Keratinocyte (primary cell): ENCODE results near the gene CISTR. TPM values are rescaled to one million over a fixed set of nuclear protein-coding genes. Genes with fewer than 3 reads are reported as not detected.

ENCODE experiments used
- DNase-seq: peaks from one replicate; pipeline ENCODE4 v3.0.0-alpha.2; 2011; ENCODE audit warnings: low read depth, missing footprints, low spot score
- FAIRE-seq: peaks from 2 replicates; lab custom pipeline; 2011; peaks lifted over from hg19 to GRCh38; lab: Jason Lieb, UNC
- H2AFZ ChIP-seq: 2 replicates; pipeline ENCODE4 v1.6.0; 2012; ENCODE audit warnings: low read length, control low read depth, inconsistent platforms; ENCODE audit not compliant: control insufficient read depth
- H3K27ac ChIP-seq: 2 replicates; pipeline ENCODE4 v1.5.1; 2011; ENCODE audit warnings: low read length; ENCODE audit not compliant: control insufficient read depth, insufficient read depth
- H3K27me3 ChIP-seq: 3 replicates; pipeline ENCODE4 v1.6.0; 2011; ENCODE audit warnings: low read length; ENCODE audit not compliant: control insufficient read depth, insufficient read depth; ENCODE audit errors: extremely low read depth
- H3K36me3 ChIP-seq, 2 experiments: 2 replicates in 1 of 2; 3 replicates in 1 of 2; pipeline ENCODE4 v1.5.1; 2011; ENCODE audit warnings: low read length in 2 of 2, mild to moderate bottlenecking in 1 of 2; ENCODE audit not compliant: control insufficient read depth in 2 of 2, insufficient read depth in 2 of 2; ENCODE audit errors: extremely low read depth in 1 of 2
- H3K4me1 ChIP-seq: 3 replicates; pipeline ENCODE4 v1.5.1; 2011; ENCODE audit warnings: low read length; ENCODE audit not compliant: control insufficient read depth, insufficient read depth; ENCODE audit errors: extremely low read depth
- H3K4me2 ChIP-seq: 3 replicates; pipeline ENCODE4 v1.6.0; 2011; ENCODE audit warnings: low read depth, low read length; ENCODE audit not compliant: control insufficient read depth, insufficient read depth; ENCODE audit errors: extremely low read depth
- H3K4me3 ChIP-seq, 3 experiments: fragments of 200-600 bp in 1 of 3; sonication (generic) in 1 of 3; 2 replicates in 2 of 3; 3 replicates in 1 of 3; pipeline ENCODE4 v1.5.1; 2011 to 2016; ENCODE audit warnings: low read length in 3 of 3, mild to moderate bottlenecking in 3 of 3, control low read depth in 2 of 3, inconsistent platforms in 1 of 3, low read depth in 1 of 3, mixed read lengths in 1 of 3, mixed run types in 1 of 3, moderate library complexity in 1 of 3; ENCODE audit not compliant: control insufficient read depth in 2 of 3, insufficient read depth in 2 of 3; ENCODE audit errors: extremely low read depth in 1 of 3
- H3K79me2 ChIP-seq: 2 replicates; pipeline ENCODE4 v1.6.0; 2012; ENCODE audit warnings: low read length; ENCODE audit not compliant: control insufficient read depth, insufficient read depth
- H3K9ac ChIP-seq: 3 replicates; pipeline ENCODE4 v1.6.0; 2011; ENCODE audit warnings: low read length; ENCODE audit not compliant: control insufficient read depth, insufficient read depth; ENCODE audit errors: extremely low read depth
- H3K9me1 ChIP-seq: 3 replicates; pipeline ENCODE4 v1.6.0; 2011; ENCODE audit warnings: low read length; ENCODE audit not compliant: control insufficient read depth, insufficient read depth; ENCODE audit errors: extremely low read depth
- H3K9me3 ChIP-seq: 2 replicates; pipeline ENCODE4 v1.5.1; 2012; ENCODE audit warnings: low read depth, low read length; ENCODE audit not compliant: control insufficient read depth
- H4K20me1 ChIP-seq: 3 replicates; pipeline ENCODE4 v1.6.0; 2011; ENCODE audit warnings: low read length; ENCODE audit not compliant: control insufficient read depth, insufficient read depth; ENCODE audit errors: extremely low read depth
- EZH2 ChIP-seq: IDR thresholded peaks from one replicate; pipeline ENCODE4 v1.6.1; 2012; ENCODE audit warnings: inconsistent platforms, mild to moderate bottlenecking, low read length, moderate library complexity
- dilution Hi-C: fragments of 300-500 bp; cut with MboI; formaldehyde crosslinking; loops from one replicate; pipeline ENCODE4 v1.7.0; 2020; ENCODE audit warnings: low sequenced_read_pairs; ENCODE audit not compliant: extremely low pct_ligation_motif_present
- polyA plus RNA-seq, 5 experiments: library from polyadenylated mRNA; depleted of rRNA in 3 of 5; stranded (reverse) in 3 of 5; stranded (forward) in 1 of 5; unstranded in 1 of 5; fragments of >200 nt; gene quantifications; 1 replicate in 1 of 5; 2 replicates in 3 of 5; 3 replicates in 1 of 5; pipeline versions ENCODE4 v1.2.1 to v1.2.3, GENCODE V29; 2011 to 2012; ENCODE audit warnings: missing spikeins in 2 of 5, low read depth in 1 of 5, low replicate concordance in 1 of 5
- TF ChIP-seq, protein P1 (sequence below), 3 experiments: IDR thresholded peaks in 1 of 3; conservative IDR thresholded peaks in 1 of 3; optimal IDR thresholded peaks in 1 of 3; 2 replicates in 2 of 3; 3 replicates in 1 of 3; pipeline versions ENCODE3 to v1.5.1; 2011; ENCODE audit warnings: low read length in 3 of 3, mild to moderate bottlenecking in 3 of 3, moderate library complexity in 2 of 3, control low read depth in 1 of 3, inconsistent platforms in 1 of 3; ENCODE audit not compliant: insufficient read depth in 2 of 3; ENCODE audit errors: extremely low read depth in 1 of 3

CISTR gene
- polyA plus RNA-seq, 1 donor (not counting 4 experiments of a cell fraction or from before 2014, with no cell fraction given) = not detected

GRCh38 chr12:53736592-53736991, 15.2 kb downstream of the CISTR start:
- peaks cover 45% of the 10 kb centered on the region for H3K27me3 ChIP-seq
- H3K4me3 ChIP-seq = no peak overlapping the region
- H3K9me1 ChIP-seq = no peaks in the 10 kb centered on the region
- H4K20me1 ChIP-seq = no peaks in the 10 kb centered on the region
- no peaks in the 10 kb centered on the region for H3K79me2 ChIP-seq
- H3K27ac ChIP-seq = no peak overlapping the region
- no peak overlapping the region for H3K9ac ChIP-seq
- TF ChIP-seq, protein P1, sequence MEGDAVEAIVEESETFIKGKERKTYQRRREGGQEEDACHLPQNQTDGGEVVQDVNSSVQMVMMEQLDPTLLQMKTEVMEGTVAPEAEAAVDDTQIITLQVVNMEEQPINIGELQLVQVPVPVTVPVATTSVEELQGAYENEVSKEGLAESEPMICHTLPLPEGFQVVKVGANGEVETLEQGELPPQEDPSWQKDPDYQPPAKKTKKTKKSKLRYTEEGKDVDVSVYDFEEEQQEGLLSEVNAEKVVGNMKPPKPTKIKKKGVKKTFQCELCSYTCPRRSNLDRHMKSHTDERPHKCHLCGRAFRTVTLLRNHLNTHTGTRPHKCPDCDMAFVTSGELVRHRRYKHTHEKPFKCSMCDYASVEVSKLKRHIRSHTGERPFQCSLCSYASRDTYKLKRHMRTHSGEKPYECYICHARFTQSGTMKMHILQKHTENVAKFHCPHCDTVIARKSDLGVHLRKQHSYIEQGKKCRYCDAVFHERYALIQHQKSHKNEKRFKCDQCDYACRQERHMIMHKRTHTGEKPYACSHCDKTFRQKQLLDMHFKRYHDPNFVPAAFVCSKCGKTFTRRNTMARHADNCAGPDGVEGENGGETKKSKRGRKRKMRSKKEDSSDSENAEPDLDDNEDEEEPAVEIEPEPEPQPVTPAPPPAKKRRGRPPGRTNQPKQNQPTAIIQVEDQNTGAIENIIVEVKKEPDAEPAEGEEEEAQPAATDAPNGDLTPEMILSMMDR (optimal IDR thresholded peaks at IDR 0.05 in 1 of 3, IDR thresholded peaks at IDR 0.05 in 1 of 3, conservative IDR thresholded peaks at IDR 0.05 in 1 of 3; ENCODE audit: extremely low read depth in 1 of 3, insufficient read depth in 2 of 3, low read length in 3 of 3) = no peak
- no peak for TF ChIP-seq EZH2
- dilution Hi-C loops = no loop called here
- FAIRE-seq (no peak), DNase-seq (no peak)
- no peak overlapping the region for H3K4me2 ChIP-seq
- H2AFZ ChIP-seq = no peak overlapping the region
- H3K36me3 ChIP-seq = no peaks in the 10 kb centered on the region
- no peaks in the 10 kb centered on the region for H3K9me3 ChIP-seq
- no peaks in the 10 kb centered on the region for H3K4me1 ChIP-seq

DNA sequence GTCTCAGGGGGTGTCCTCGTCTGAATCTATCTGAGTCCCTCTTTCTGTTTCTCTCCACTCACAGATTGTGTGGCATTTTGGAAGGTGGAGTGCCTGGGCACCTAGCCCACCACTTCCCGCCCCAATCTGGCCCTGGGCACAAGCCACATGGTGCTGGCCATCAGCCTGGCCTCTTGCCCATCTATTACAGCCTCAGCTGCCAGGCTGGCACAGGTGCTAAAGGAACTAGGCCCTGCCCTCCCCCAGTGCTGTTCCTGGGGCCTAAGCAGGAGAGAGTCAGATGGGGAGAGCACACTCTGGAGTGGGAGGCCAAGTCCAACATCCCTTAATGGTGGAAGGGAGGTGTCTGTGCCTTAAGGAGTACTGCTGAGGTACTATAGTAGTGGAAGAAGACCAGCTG, 16.2 kb downstream of the CISTR start:
- H3K27me3 ChIP-seq = peaks cover 41% of the 10 kb centered on the region

More for the DNA sequence above, 16.2 kb downstream of the CISTR start:
- dilution Hi-C loops = no loop called here
- H3K4me2 ChIP-seq = no peak overlapping the region
- no peaks in the 10 kb centered on the region for H3K4me1 ChIP-seq
- no peaks in the 10 kb centered on the region for H3K9me1 ChIP-seq
- no peak for TF ChIP-seq EZH2
- TF ChIP-seq, protein P1 (optimal IDR thresholded peaks at IDR 0.05 in 1 of 3, IDR thresholded peaks at IDR 0.05 in 1 of 3, conservative IDR thresholded peaks at IDR 0.05 in 1 of 3; ENCODE audit: extremely low read depth in 1 of 3, insufficient read depth in 2 of 3, low read length in 3 of 3) = no peak
- no peaks in the 10 kb centered on the region for H3K36me3 ChIP-seq
- H3K27ac ChIP-seq = no peak overlapping the region
- H3K9ac ChIP-seq = no peak overlapping the region
- FAIRE-seq = no peak
- H3K79me2 ChIP-seq = no peaks in the 10 kb centered on the region
- H3K9me3 ChIP-seq = no peaks in the 10 kb centered on the region
- DNase-seq = no peak
- no peak overlapping the region for H2AFZ ChIP-seq
- H4K20me1 ChIP-seq = no peaks in the 10 kb centered on the region
- H3K4me3 ChIP-seq = no peak overlapping the region
